Fibroblast of the aortic adventitia (primary cell): ENCODE measurements around the gene DTNB. TPM values are rescaled to one million over a fixed set of nuclear protein-coding genes. Genes with fewer than 3 reads are reported as not detected.
"Not testable (repeated sequence)": the region's sequence is repeated elsewhere in the genome, so short reads cannot be mapped to it uniquely, and the experiment has no call there.

Experiments
- DNase-seq: peaks from one replicate; pipeline ENCODE4 v3.0.0-alpha.2; 2010; ENCODE audit warnings: low read depth
- H3K4me3 ChIP-seq: 2 replicates; pipeline ENCODE4 v1.5.1; 2011; ENCODE audit warnings: low read depth, mild to moderate bottlenecking, control low read depth, low read length, moderate library complexity
- total RNA-seq: library from RNA; depleted of rRNA; stranded (reverse); fragments of >200 nt; gene quantifications from 2 replicates; pipeline ENCODE4 v1.2.3, GENCODE V29; 2012; ENCODE audit warnings: low replicate concordance
- TF ChIP-seq, protein P1 (sequence below): IDR thresholded peaks from 2 replicates; pipeline ENCODE4 v1.5.1; 2011; ENCODE audit warnings: mild to moderate bottlenecking, low read length, control low read depth, inconsistent platforms; ENCODE audit not compliant: insufficient read depth

The DTNB gene
- total RNA-seq, 1 donor: 11.7 TPM

DNA sequence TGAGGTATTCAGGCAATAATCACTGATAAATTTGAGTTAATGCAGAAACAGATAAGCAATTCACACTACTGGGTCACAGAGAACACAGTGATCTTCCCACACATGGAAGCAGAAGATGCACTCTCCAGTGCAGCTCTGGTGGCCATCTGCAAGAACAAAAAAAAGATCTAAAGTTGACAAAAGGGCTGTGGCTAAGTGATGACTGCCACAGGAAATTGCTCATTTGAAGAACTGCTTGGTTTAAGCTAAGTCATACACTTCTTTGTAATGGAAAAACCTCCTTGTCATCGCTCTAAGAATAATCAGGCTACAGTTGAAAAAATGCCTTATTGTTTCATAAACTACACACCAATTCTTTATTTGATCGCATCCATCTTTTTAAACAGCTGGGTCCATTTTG is 115.1 kb downstream of the DTNB start:
- TF ChIP-seq, protein P1, sequence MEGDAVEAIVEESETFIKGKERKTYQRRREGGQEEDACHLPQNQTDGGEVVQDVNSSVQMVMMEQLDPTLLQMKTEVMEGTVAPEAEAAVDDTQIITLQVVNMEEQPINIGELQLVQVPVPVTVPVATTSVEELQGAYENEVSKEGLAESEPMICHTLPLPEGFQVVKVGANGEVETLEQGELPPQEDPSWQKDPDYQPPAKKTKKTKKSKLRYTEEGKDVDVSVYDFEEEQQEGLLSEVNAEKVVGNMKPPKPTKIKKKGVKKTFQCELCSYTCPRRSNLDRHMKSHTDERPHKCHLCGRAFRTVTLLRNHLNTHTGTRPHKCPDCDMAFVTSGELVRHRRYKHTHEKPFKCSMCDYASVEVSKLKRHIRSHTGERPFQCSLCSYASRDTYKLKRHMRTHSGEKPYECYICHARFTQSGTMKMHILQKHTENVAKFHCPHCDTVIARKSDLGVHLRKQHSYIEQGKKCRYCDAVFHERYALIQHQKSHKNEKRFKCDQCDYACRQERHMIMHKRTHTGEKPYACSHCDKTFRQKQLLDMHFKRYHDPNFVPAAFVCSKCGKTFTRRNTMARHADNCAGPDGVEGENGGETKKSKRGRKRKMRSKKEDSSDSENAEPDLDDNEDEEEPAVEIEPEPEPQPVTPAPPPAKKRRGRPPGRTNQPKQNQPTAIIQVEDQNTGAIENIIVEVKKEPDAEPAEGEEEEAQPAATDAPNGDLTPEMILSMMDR: peak; percentile 13
- DNase-seq: peak; percentile 73
- H3K4me3 ChIP-seq: no peak overlapping the region

DNA sequence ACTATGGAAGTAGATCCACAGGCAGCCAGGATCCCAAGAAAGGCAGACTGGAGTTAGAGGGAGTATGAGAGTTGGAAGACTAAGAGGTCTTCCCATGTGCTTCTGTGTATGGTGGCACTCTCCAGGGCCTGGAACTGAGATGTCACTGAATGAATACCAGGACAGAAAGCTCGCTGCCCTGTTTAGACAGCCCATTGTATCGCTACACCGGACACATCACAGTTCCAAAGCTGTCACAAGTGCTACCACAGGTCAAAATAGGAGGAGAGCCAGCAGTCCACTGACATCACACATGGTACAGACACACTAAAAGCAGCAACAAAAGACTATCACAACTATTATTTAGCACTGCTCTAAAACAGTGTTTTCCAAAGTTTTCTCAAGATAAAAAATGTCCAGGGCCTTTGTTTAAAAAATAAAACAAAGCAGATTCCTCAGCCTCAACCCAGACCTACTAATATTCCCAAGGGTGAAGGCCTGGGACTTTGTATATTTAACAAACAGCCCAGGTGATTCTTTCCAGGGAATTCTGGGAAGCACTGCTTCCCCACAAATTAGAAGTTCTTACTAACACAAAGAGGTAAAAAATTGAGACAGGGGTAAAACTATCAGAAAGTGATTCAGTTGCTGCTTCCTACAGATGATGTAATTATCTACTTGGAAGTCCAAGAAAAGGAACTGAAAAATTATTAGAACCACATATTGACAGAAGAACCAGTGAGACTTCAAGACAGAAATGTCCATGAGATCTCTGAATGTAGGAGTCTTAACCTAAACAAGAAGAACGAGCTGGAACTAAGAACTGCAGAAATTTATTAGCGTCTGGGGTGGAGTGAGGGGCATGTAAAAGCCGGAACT is 116.0 kb downstream of the DTNB start:
- no peak for DNase-seq
- no peak overlapping the region for H3K4me3 ChIP-seq
- TF ChIP-seq, protein P1: no peak

DNA sequence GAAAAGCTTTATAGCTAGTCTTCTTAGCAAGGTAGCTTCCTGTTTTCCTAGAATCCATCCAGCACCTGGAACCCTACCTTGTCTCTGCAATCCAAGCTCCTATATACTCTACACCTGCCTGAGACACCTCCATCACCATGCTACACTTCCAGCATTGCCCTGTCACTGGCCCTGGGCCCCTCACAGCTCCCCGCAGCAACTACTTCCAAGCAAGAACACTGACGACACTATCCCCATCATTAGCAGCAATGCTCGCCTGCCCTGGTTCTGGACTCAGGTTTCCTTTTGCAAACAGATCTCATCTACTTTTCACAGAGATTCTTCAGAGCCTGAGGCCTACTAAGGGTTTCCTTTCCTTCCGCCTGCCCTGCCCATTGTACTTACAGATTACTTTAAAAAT is 121.1 kb downstream of the DTNB start:
- TF ChIP-seq, protein P1: no peak
- no peak overlapping the region for H3K4me3 ChIP-seq
- DNase-seq: no peak

GRCh38 chr2:25551316-25551715 is 122.1 kb downstream of the DTNB start:
- TF ChIP-seq, protein P1: no peak
- H3K4me3 ChIP-seq: no peak overlapping the region
- no peak for DNase-seq

DNA sequence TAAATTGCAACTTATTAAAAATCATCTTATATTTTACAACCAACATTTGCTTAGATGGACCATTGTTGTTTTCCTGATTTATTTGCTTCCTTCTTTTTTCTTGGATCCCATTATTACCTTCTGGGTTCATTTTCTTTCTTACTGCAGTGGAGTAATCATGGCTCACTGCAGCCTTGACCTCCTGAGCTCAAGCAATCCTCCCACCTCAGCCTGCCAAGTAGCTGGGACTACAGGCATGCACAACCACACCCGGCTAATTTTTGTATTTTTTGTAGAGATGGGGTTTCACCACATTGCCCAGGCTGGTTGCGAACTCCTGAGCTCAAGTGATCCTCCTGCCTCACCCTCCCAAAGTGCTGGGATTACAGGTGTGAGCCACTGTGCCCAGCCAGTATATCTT is 123.8 kb downstream of the DTNB start:
- not testable (repeated sequence) for DNase-seq, H3K4me3 ChIP-seq

GRCh38 chr2:25548601-25549000 is 124.8 kb downstream of the DTNB start:
- no peak for DNase-seq
- TF ChIP-seq, protein P1: no peak
- H3K4me3 ChIP-seq: no peak overlapping the region

- H3K4me3 ChIP-seq: no peak overlapping the region
- TF ChIP-seq, protein P1: no peak
- DNase-seq: no peak
Measured at GRCh38 chr2:25546852-25547251, 126.5 kb downstream of the DTNB start.
